Measurements from ENCODE around the gene MAGEA4.

The MAGEA4 gene

GRCh38 chrX:151929126-151929525, 16.4 kb downstream of the MAGEA4 start:
- no peak for DNase-seq

- no peak for DNase-seq
Measured at GRCh38 chrX:151935358-151935757, 22.7 kb downstream of the MAGEA4 start.

GRCh38 chrX:151938172-151938571, 25.5 kb downstream of the MAGEA4 start:
- no peak for DNase-seq

GRCh38 chrX:151954730-151955129, 42.0 kb downstream of the MAGEA4 start:
- no peak for DNase-seq

- DNase-seq: no peak
Measured at GRCh38 chrX:151958101-151958500, 45.4 kb downstream of the MAGEA4 start.

GRCh38 chrX:151962034-151962433, 49.3 kb downstream of the MAGEA4 start:
- no peak for DNase-seq

GRCh38 chrX:151966236-151966635, 53.5 kb downstream of the MAGEA4 start:
- no peak for DNase-seq

GRCh38 chrX:151970027-151970426, 57.3 kb downstream of the MAGEA4 start:
- DNase-seq: no peak

- DNase-seq: no peak
Measured at GRCh38 chrX:151970661-151971060, 58.0 kb downstream of the MAGEA4 start.

GRCh38 chrX:151973060-151973661, 60.5 kb downstream of the MAGEA4 start:
- no peak for DNase-seq

GRCh38 chrX:151973851-151974335, 61.2 kb downstream of the MAGEA4 start:
- DNase-seq: no peak
